A549 (cell line): ENCODE measurements around the gene RGS6. TPM values are rescaled to one million over a fixed set of nuclear protein-coding genes. Genes with fewer than 3 reads are reported as not detected.

Source experiments
- ATAC-seq, 2 experiments: fragments of 200-7000 bp in 1 of 2; fragments of >200 bp in 1 of 2; cut with Nextera tagmentation in 1 of 2; cut with Tn5 transposase in 1 of 2; 3 replicates each; pipeline versions ENCODE4 v1.8.0 to v1.9.1; 2018 to 2020; ENCODE audit warnings: mild to moderate bottlenecking in 1 of 2, moderate library complexity in 1 of 2
- CTCF ChIA-PET: fragments of 300-600 bp; sonication (Branson Sonifier 250); formaldehyde crosslinking; extraction: SDS; loops from one replicate; lab custom pipeline; 2021; ENCODE audit warnings: antibody characterized with exemption, inconsistent platforms; lab: Yijun Ruan, JAX
- POLR2A ChIA-PET: fragments of 350-600 bp; formaldehyde crosslinking; extraction: SDS; loops from one replicate; lab custom pipeline; 2021; ENCODE audit warnings: antibody characterized with exemption, inconsistent platforms; lab: Yijun Ruan, JAX
- DNase-seq, 2 experiments: peaks; one replicate each; pipeline versions ENCODE4 v3.0.0 to v3.0.0-alpha.2; 2011 to 2016; ENCODE audit warnings: low read depth in 1 of 2, low spot score in 1 of 2
- FAIRE-seq: peaks from 2 replicates; lab custom pipeline; 2011; peaks lifted over from hg19 to GRCh38; lab: Jason Lieb, UNC
- H3K27ac ChIP-seq, 2 experiments: fragments of >200 bp; sonication (Bioruptor Twin); formaldehyde crosslinking; 3 replicates each; pipeline ENCODE4 v1.5.1; 2016 to 2017
- H3K4me1 ChIP-seq: fragments of >200 bp; sonication (Bioruptor Twin); formaldehyde crosslinking; 3 replicates; pipeline ENCODE4 v1.6.1; 2016
- H3K4me2 ChIP-seq: fragments of >200 bp; sonication (Bioruptor Twin); formaldehyde crosslinking; 3 replicates; pipeline ENCODE4 v1.6.1; 2016
- H3K4me3 ChIP-seq: fragments of >200 bp; sonication (Bioruptor Twin); formaldehyde crosslinking; 3 replicates; pipeline ENCODE4 v1.5.1; 2016
- H3K9me3 ChIP-seq: fragments of >200 bp; sonication (Bioruptor Twin); formaldehyde crosslinking; 3 replicates; pipeline ENCODE4 v1.6.1; 2016
- CBX2 ChIP-seq: fragments of 200-600 bp; sonication (generic); IDR thresholded peaks from 2 replicates; pipeline ENCODE4 v1.6.1; 2016; ENCODE audit warnings: low read depth, mild to moderate bottlenecking, borderline replicate concordance
- CEBPB ChIP-seq, 2 experiments: fragments of >200 bp in 1 of 2; sonication (Bioruptor Twin) in 1 of 2; formaldehyde crosslinking in 1 of 2; IDR thresholded peaks; 2 replicates each; pipeline ENCODE4 v1.6.1; 2012 to 2016
- CHD4 ChIP-seq: fragments of 200-600 bp; sonication (generic); IDR thresholded peaks from 2 replicates; pipeline ENCODE4 v1.6.1; 2016; ENCODE audit warnings: antibody characterized with exemption, mild to moderate bottlenecking, borderline replicate concordance
- EHMT2 ChIP-seq: fragments of 200-600 bp; sonication (generic); IDR thresholded peaks from 2 replicates; pipeline ENCODE4 v1.6.1; 2016; ENCODE audit warnings: antibody characterized with exemption, low read depth, mild to moderate bottlenecking, moderate library complexity
- EP300 ChIP-seq, 2 experiments: fragments of >200 bp; sonication (Bioruptor Twin); formaldehyde crosslinking; IDR thresholded peaks; 2 replicates in 1 of 2; 3 replicates in 1 of 2; pipeline ENCODE4 v1.6.1; 2016 to 2017
- ESRRA ChIP-seq: fragments of 150-350 bp; IDR thresholded peaks from 2 replicates; pipeline ENCODE4 v1.6.1; 2014; ENCODE audit warnings: mild to moderate bottlenecking, low read length, borderline replicate concordance
- FOSB ChIP-seq: fragments of 250-450 bp; sonication (Bioruptor Pico); IDR thresholded peaks from 2 replicates; pipeline ENCODE4 v1.5.0; 2020; ENCODE audit warnings: mild to moderate bottlenecking, moderate library complexity
- FOXS1 ChIP-seq: fragments of 250-450 bp; sonication (Bioruptor Pico); IDR thresholded peaks from 2 replicates; pipeline ENCODE4 v1.5.0; 2020; ENCODE audit warnings: mild to moderate bottlenecking, moderate library complexity
- HEYL ChIP-seq: fragments of 250-450 bp; sonication (Bioruptor Pico); IDR thresholded peaks from 2 replicates; pipeline ENCODE4 v1.8.0; 2021; ENCODE audit warnings: mild to moderate bottlenecking, moderate library complexity
- HOXA7 ChIP-seq: fragments of 250-450 bp; sonication (Bioruptor Pico); IDR thresholded peaks from 2 replicates; pipeline ENCODE4 v1.5.0; 2020; ENCODE audit warnings: mild to moderate bottlenecking, moderate library complexity
- HOXB13 ChIP-seq: fragments of 250-450 bp; sonication (Bioruptor Pico); IDR thresholded peaks from 2 replicates; pipeline ENCODE4 v1.5.0; 2020; ENCODE audit warnings: low read depth, mild to moderate bottlenecking, moderate library complexity
- JUN ChIP-seq, 2 experiments: fragments of >200 bp; sonication (Bioruptor Twin); formaldehyde crosslinking; IDR thresholded peaks; 2 replicates in 1 of 2; 3 replicates in 1 of 2; pipeline ENCODE4 v1.6.1; 2016 to 2017
- JUNB ChIP-seq: fragments of >200 bp; sonication (Bioruptor Twin); formaldehyde crosslinking; IDR thresholded peaks from 2 replicates; pipeline ENCODE4 v1.6.1; 2016
- NFE2L2 ChIP-seq: fragments of 150-350 bp; conservative IDR thresholded peaks from 2 replicates; pipeline ENCODE4 v1.6.1; 2014; ENCODE audit warnings: low read length
- NPAS2 ChIP-seq: fragments of 250-450 bp; sonication (Bioruptor Pico); IDR thresholded peaks from 2 replicates; pipeline ENCODE4 v1.8.0; 2022; ENCODE audit warnings: mild to moderate bottlenecking, moderate library complexity, borderline replicate concordance
- NR3C1 ChIP-seq: fragments of >200 bp; sonication (Bioruptor Twin); formaldehyde crosslinking; IDR thresholded peaks from 3 replicates; pipeline ENCODE4 v1.6.1; 2017
- RCOR1 ChIP-seq: fragments of 150-350 bp; IDR thresholded peaks from 2 replicates; pipeline ENCODE4 v1.6.1; 2014; ENCODE audit warnings: antibody characterized with exemption, low read length, low read depth
- RFX5 ChIP-seq: fragments of 450-650 bp; IDR thresholded peaks from 2 replicates; pipeline ENCODE4 v1.7.1; 2014; ENCODE audit warnings: antibody characterized with exemption, mild to moderate bottlenecking, moderate library complexity
- RNF2 ChIP-seq: fragments of 200-600 bp; sonication (generic); IDR thresholded peaks from 2 replicates; pipeline ENCODE4 v1.6.1; 2016; ENCODE audit warnings: low read depth, mild to moderate bottlenecking, antibody characterized with exemption, moderate library complexity, borderline replicate concordance
- SMC3 ChIP-seq: fragments of >200 bp; sonication (Bioruptor Twin); formaldehyde crosslinking; IDR thresholded peaks from 3 replicates; pipeline ENCODE4 v1.6.1; 2018; ENCODE audit warnings: inconsistent platforms
- SREBF2 ChIP-seq: fragments of 450-650 bp; IDR thresholded peaks from 2 replicates; pipeline ENCODE4 v1.6.1; 2014; ENCODE audit warnings: mild to moderate bottlenecking, moderate library complexity
- TFCP2L1 ChIP-seq: fragments of 250-450 bp; sonication (Bioruptor Pico); IDR thresholded peaks from 2 replicates; pipeline ENCODE4 v1.5.0; 2021; ENCODE audit warnings: mild to moderate bottlenecking
- TP53 ChIP-seq: fragments of 250-450 bp; sonication (Bioruptor Pico); IDR thresholded peaks from 2 replicates; pipeline ENCODE4 v1.5.0; 2021; ENCODE audit warnings: mild to moderate bottlenecking, moderate library complexity
- ZFP36 ChIP-seq: fragments of 450-650 bp; IDR thresholded peaks from 2 replicates; pipeline ENCODE4 v1.6.1; 2014; ENCODE audit warnings: borderline replicate concordance; ENCODE audit not compliant: partially characterized antibody
- ZSCAN20 ChIP-seq: fragments of 250-450 bp; sonication (Bioruptor Pico); IDR thresholded peaks from 2 replicates; pipeline ENCODE4 v1.8.0; 2022; ENCODE audit warnings: mild to moderate bottlenecking, moderate library complexity
- WGBS: methylation state at CpG from one replicate; pipeline ENCODE4 v1.1.6; 2017; ENCODE audit errors: missing lambda C conversion rate; 5-methylcytosine and 5-hydroxymethylcytosine counted together
- polyA plus RNA-seq, 4 experiments: library from polyadenylated mRNA; depleted of rRNA in 3 of 4; stranded (reverse); fragments of >200 nt; fragmentation: RNase III in 1 of 4; extraction: RNeasy Plus Mini Kit Qiagen cat#74134 plus additional on column Dnase treatment in 1 of 4; gene quantifications; 2 replicates in 3 of 4; 3 replicates in 1 of 4; pipeline ENCODE4 v1.2.3, GENCODE V29; 2011 to 2017
- TF ChIP-seq, protein P1 (sequence below): fragments of 150-350 bp; IDR thresholded peaks from 2 replicates; pipeline ENCODE4 v1.6.1; 2014; ENCODE audit warnings: low read depth, mild to moderate bottlenecking, low read length
- TF ChIP-seq, protein P2 (sequence below): IDR thresholded peaks from 2 replicates; pipeline ENCODE4 v1.6.1; 2012
- TF ChIP-seq, protein P3 (sequence below): IDR thresholded peaks from 2 replicates; pipeline ENCODE4 v1.6.1; 2012; ENCODE audit warnings: low read depth, borderline replicate concordance
- TF ChIP-seq, protein P4 (sequence below): fragments of 250-450 bp; sonication (Bioruptor Pico); IDR thresholded peaks from 2 replicates; pipeline ENCODE4 v1.5.0; 2020; ENCODE audit warnings: low read depth, mild to moderate bottlenecking, moderate library complexity
- TF ChIP-seq, protein P5 (sequence below): IDR thresholded peaks from 2 replicates; pipeline ENCODE4 v1.6.1; 2012

Gene RGS6
- polyA plus RNA-seq, 2 of the 4 experiments (the other 2 are of a cell fraction), result not detected

DNA sequence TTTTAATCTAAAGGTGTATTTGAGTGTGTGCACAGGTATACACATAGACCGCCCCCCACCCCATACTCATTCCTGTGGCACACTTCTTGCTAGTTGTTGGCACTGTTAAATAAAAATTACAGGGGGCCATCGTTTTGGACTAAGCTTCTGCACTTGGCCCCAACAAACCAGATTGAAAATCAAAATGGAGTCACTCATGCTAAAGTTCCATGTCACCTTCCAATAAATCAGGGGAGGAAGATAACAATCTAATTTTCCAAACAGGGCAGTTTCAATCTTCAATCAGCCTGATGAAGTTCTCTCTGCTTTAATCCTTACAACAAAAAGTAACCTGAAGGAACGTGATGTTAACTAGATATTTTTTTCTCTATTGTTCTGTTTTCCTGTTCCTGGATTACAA is 78.2 kb downstream of the RGS6 start:
- Histone ChIP-seq H3K9me3 (no peaks in the 10 kb centered on the region; the same call in 2 of the 3 replicates), H3K4me1 (no peaks in the 10 kb centered on the region), H3K27ac (no peak overlapping the region), H3K4me3 (no peak overlapping the region), H3K4me2 (no peak overlapping the region)
- TF ChIP-seq, protein P1, sequence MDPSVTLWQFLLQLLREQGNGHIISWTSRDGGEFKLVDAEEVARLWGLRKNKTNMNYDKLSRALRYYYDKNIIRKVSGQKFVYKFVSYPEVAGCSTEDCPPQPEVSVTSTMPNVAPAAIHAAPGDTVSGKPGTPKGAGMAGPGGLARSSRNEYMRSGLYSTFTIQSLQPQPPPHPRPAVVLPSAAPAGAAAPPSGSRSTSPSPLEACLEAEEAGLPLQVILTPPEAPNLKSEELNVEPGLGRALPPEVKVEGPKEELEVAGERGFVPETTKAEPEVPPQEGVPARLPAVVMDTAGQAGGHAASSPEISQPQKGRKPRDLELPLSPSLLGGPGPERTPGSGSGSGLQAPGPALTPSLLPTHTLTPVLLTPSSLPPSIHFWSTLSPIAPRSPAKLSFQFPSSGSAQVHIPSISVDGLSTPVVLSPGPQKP, result no peak
- no peak for TF ChIP-seq HOXA7 (CRISPR knock-in tag)
- no peak for TF ChIP-seq SREBF2
- no peak for TF ChIP-seq FOXS1 (CRISPR knock-in tag)
- no peak for TF ChIP-seq HEYL
- no peak for TF ChIP-seq TFCP2L1
- no peak for TF ChIP-seq CEBPB (IDR thresholded peaks at IDR 0.05)
- no peak for TF ChIP-seq ZFP36
- no peak for TF ChIP-seq JUN (IDR thresholded peaks at IDR 0.05)
- no peak for TF ChIP-seq RFX5
- POLR2A ChIA-PET, result no interaction called here
- no peak for DNase-seq
- FAIRE-seq, result no peak
- CTCF ChIA-PET, result interaction anchor here (0.6 to 1.6 kb wide), 3 partner anchors 14 to 20 kb away, joined by 3 to 4 read pairs (median 3); no protein-coding TSS in a partner anchor
- no peak for ATAC-seq
- 1% methylated on average over 3 of the region's 3 CpGs for WGBS

DNA sequence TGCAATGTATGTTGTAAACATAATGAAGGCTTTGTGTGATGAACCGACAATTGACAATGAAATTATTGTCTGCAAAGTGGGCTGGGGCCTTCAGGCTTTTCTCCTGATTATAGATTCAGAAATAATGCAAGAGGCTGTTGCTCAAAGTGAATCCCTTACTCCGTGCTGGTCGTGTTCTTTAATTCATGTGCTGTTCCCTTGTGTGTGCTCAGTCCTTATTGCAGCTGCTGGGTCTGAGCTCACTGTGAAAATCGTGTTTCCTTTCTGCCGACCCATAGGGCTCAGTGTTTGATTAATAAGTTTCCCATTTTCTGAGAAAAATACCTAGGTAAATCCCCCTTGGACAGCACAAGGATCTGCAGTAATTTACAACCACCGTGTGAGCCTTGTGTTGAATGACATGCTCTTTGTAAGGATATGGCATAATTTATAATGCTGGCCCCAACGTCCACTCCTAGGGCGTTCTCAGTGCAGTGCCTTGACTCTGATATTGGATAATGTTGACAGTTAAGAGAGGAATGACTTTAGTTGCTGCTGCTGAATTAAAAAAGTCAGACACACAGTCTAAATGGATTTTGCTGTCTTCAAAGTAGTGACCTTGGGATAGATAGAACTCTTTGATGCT is 81.6 kb downstream of the RGS6 start:
- WGBS, result 4% methylated on average over 8 of the region's 8 CpGs

DNA sequence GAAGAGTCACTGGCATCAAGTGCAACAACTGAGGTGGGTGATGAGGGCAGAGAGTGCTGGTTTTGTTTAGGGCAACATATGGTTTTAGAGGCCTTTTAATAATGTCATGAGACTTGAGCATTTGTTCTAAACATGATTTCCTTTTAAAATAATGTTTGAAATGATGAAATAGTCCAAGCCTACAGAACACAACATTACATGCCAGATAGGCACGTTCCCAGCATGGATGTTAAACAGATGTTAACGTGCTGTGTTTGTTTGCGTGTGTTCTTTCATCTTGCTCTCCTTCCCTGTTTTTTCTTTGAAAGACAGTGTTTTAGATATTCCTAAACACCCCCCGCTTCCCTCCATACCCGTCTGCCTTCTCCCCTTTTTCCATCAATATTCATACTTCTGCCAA is 82.3 kb downstream of the RGS6 start:
- WGBS, result 3% methylated on average over 5 of the region's 5 CpGs
- DNase-seq, result no peak
- Histone ChIP-seq H3K4me1 (no peaks in the 10 kb centered on the region), H3K4me3 (no peak overlapping the region), H3K9me3 (no peaks in the 10 kb centered on the region), H3K4me2 (no peak overlapping the region), H3K27ac (no peak overlapping the region)
- FAIRE-seq, result no peak
- ChIA-PET CTCF (no interaction called here), POLR2A (no interaction called here)
- TF ChIP-seq, protein P2, sequence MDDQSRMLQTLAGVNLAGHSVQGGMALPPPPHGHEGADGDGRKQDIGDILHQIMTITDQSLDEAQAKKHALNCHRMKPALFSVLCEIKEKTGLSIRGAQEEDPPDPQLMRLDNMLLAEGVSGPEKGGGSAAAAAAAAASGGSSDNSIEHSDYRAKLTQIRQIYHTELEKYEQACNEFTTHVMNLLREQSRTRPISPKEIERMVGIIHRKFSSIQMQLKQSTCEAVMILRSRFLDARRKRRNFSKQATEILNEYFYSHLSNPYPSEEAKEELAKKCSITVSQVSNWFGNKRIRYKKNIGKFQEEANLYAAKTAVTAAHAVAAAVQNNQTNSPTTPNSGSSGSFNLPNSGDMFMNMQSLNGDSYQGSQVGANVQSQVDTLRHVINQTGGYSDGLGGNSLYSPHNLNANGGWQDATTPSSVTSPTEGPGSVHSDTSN, result no peak
- TF ChIP-seq TP53, result no peak
- TF ChIP-seq, protein P1, result no peak
- no peak for TF ChIP-seq HOXB13
- no peak for TF ChIP-seq CBX2
- TF ChIP-seq EHMT2, result no peak
- no peak for TF ChIP-seq RNF2
- TF ChIP-seq RCOR1, result no peak
- no peak for TF ChIP-seq ZSCAN20 (CRISPR knock-in tag)
- TF ChIP-seq NPAS2 (CRISPR knock-in tag), result no peak
- TF ChIP-seq NFE2L2, result no peak
- TF ChIP-seq ESRRA, result no peak
- TF ChIP-seq HEYL, result no peak
- TF ChIP-seq, protein P3, sequence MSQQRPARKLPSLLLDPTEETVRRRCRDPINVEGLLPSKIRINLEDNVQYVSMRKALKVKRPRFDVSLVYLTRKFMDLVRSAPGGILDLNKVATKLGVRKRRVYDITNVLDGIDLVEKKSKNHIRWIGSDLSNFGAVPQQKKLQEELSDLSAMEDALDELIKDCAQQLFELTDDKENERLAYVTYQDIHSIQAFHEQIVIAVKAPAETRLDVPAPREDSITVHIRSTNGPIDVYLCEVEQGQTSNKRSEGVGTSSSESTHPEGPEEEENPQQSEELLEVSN, result no peak
- TF ChIP-seq JUNB, result no peak
- no peak for ATAC-seq

More for the DNA sequence above, 81.6 kb downstream of the RGS6 start:
- FAIRE-seq, result no peak
- no peak overlapping the region for H3K4me2 ChIP-seq
- no peaks in the 10 kb centered on the region for H3K4me1 ChIP-seq
- no peak overlapping the region for H3K27ac ChIP-seq
- DNase-seq, result no peak
- no peak for TF ChIP-seq NPAS2 (CRISPR knock-in tag)
- no peak for TF ChIP-seq CHD4
- TF ChIP-seq NR3C1, result no peak
- TF ChIP-seq, protein P4, sequence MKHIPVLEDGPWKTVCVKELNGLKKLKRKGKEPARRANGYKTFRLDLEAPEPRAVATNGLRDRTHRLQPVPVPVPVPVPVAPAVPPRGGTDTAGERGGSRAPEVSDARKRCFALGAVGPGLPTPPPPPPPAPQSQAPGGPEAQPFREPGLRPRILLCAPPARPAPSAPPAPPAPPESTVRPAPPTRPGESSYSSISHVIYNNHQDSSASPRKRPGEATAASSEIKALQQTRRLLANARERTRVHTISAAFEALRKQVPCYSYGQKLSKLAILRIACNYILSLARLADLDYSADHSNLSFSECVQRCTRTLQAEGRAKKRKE (CRISPR knock-in tag), result no peak
- no peak for TF ChIP-seq TP53
- TF ChIP-seq SMC3, result no peak
- TF ChIP-seq, protein P3, result no peak
- no peak for TF ChIP-seq FOSB (CRISPR knock-in tag)
- TF ChIP-seq EP300 (IDR thresholded peaks at IDR 0.05), result no peak
- TF ChIP-seq, protein P5, sequence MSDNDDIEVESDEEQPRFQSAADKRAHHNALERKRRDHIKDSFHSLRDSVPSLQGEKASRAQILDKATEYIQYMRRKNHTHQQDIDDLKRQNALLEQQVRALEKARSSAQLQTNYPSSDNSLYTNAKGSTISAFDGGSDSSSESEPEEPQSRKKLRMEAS, result no peak
- ChIA-PET CTCF (interaction anchor here (0.6 kb wide), 1 partner anchor 1329 kb away, joined by 4 read pairs; no protein-coding TSS in a partner anchor), POLR2A (no interaction called here)
- no peaks in the 10 kb centered on the region for H3K9me3 ChIP-seq
- no peak for ATAC-seq
- no peak overlapping the region for H3K4me3 ChIP-seq
